Esophagus muscularis mucosa (tissue), 4 donors: ENCODE results near the gene DR1. TPM values are rescaled to one million over a fixed set of nuclear protein-coding genes. Genes with fewer than 3 reads are reported as not detected.

Experiments
- DNase-seq: peaks from one replicate; pipeline ENCODE4 v3.0.0-alpha.2; 2017; ENCODE audit errors: extremely low spot score
- H3K27ac ChIP-seq, 4 donors: fragments of 200-600 bp; sonication (generic); replicated peaks in 1 of 4; 1 replicate in 3 of 4; 2 replicates in 1 of 4; pipeline ENCODE4 v1.5.1; 2016 to 2019; ENCODE audit warnings: mild to moderate bottlenecking in 1 of 4
- H3K27me3 ChIP-seq, 4 donors: fragments of 200-600 bp; sonication (generic); one replicate each; pipeline versions ENCODE4 v1.5.1 to v1.6.0; 2016 to 2019
- H3K36me3 ChIP-seq, 4 donors: fragments of 200-600 bp; sonication (generic); one replicate each; pipeline ENCODE4 v1.5.1; 2016 to 2019
- H3K4me1 ChIP-seq, 4 donors: fragments of 200-600 bp; sonication (generic); one replicate each; pipeline ENCODE4 v1.5.1; 2016 to 2019
- H3K4me3 ChIP-seq, 4 donors: fragments of 200-600 bp; sonication (generic); 1 replicate in 2 of 4; 2 replicates in 2 of 4; pipeline ENCODE4 v1.5.1; 2016 to 2019; ENCODE audit warnings: mild to moderate bottlenecking in 4 of 4, moderate library complexity in 1 of 4
- H3K9me3 ChIP-seq, 4 donors: fragments of 200-600 bp; sonication (generic); 1 replicate in 3 of 4; 2 replicates in 1 of 4; pipeline ENCODE4 v1.5.1; 2016 to 2019
- CTCF ChIP-seq, 3 experiments: fragments of 200-600 bp in 2 of 3; fragments of 450-650 bp in 1 of 3; sonication (generic) in 2 of 3; IDR thresholded peaks; one replicate each; pipeline ENCODE4 v1.5.1; 2017 to 2019; ENCODE audit warnings: antibody characterized with exemption in 3 of 3, mild to moderate bottlenecking in 2 of 3, moderate library complexity in 1 of 3
- EP300 ChIP-seq: sonication (generic); formaldehyde crosslinking; IDR thresholded peaks from one replicate; pipeline ENCODE4 v1.6.1; 2017; ENCODE audit warnings: antibody characterized with exemption
- POLR2A ChIP-seq: fragments of 450-650 bp; IDR thresholded peaks from one replicate; pipeline ENCODE4 v1.6.1; 2017; ENCODE audit warnings: antibody characterized with exemption, moderate library complexity, mild to moderate bottlenecking, low read depth
- POLR2AphosphoS5 ChIP-seq, 2 donors: sonication (generic); formaldehyde crosslinking; IDR thresholded peaks; one replicate each; pipeline ENCODE4 v1.6.1; 2017; ENCODE audit warnings: antibody characterized with exemption in 2 of 2
- WGBS: methylation state at CpG from one replicate; pipeline ENCODE4 v1.1.5; 2018; 5-methylcytosine and 5-hydroxymethylcytosine counted together
- intact Hi-C: fragments of 100-400 bp; cut with DNase I; formaldehyde crosslinking; loops from one replicate; pipeline ENCODE4 v1.15.1; 2023
- total RNA-seq, 4 donors: library from RNA; depleted of rRNA; stranded (reverse); fragments of >200 nt; gene quantifications; one replicate each; pipeline versions ENCODE4 v1.1.0 to v1.2.1, GENCODE V29; 2016

The DR1 gene
- total RNA-seq, 4 donors from 2014 or later = 20.3 to 32.5 (median 27.5) TPM

- Histone ChIP-seq H3K4me1 (no peaks in the 10 kb centered on the region), H3K27ac (no peak overlapping the region), H3K4me3 (no peak overlapping the region), H3K27me3 (no peaks in the 10 kb centered on the region), H3K36me3 (peaks cover 0 to 14% (median 0%) of the 10 kb centered on the region in 4 donors), H3K9me3 (no peaks in the 10 kb centered on the region)
- DNase-seq = no peak
- no peak for TF ChIP-seq CTCF (IDR thresholded peaks at IDR 0.05)
- intact Hi-C loops = no loop called here
- WGBS = 93% methylated on average over 3 of the region's 3 CpGs
Observed at GRCh38 chr1:93322349-93322748, 23.4 kb upstream of the DR1 start.

GRCh38 chr1:93323185-93323820, 22.4 kb upstream of the DR1 start:
- intact Hi-C loops = no loop called here
- no peak for DNase-seq
- Histone ChIP-seq H3K9me3 (no peaks in the 10 kb centered on the region), H3K27ac (no peak overlapping the region), H3K4me3 (no peak overlapping the region), H3K27me3 (no peaks in the 10 kb centered on the region), H3K4me1 (no peaks in the 10 kb centered on the region), H3K36me3 (peaks cover 0 to 14% (median 0%) of the 10 kb centered on the region in 4 donors)
- TF ChIP-seq EP300 (no peak), POLR2AphosphoS5 (IDR thresholded peaks at IDR 0.05) (no peak), POLR2A (no peak), CTCF (IDR thresholded peaks at IDR 0.05) (no peak)
- 55% methylated on average over 3 of the region's 3 CpGs for WGBS

- DNase-seq = no peak
- no peak for TF ChIP-seq POLR2AphosphoS5 (IDR thresholded peaks at IDR 0.05)
- no peak for TF ChIP-seq EP300
- TF ChIP-seq CTCF (IDR thresholded peaks at IDR 0.05) = no peak
- TF ChIP-seq POLR2A = no peak
- H3K36me3 ChIP-seq = peaks cover 0 to 14% (median 0%) of the 10 kb centered on the region in 4 donors
- H3K4me1 ChIP-seq = peaks cover 0 to 11% (median 8%) of the 10 kb centered on the region in 4 donors
- no peak overlapping the region for H3K4me3 ChIP-seq
- no peaks in the 10 kb centered on the region for H3K27me3 ChIP-seq
- intact Hi-C loops = no loop called here
- WGBS = 81% methylated on average over 8 of the region's 8 CpGs
- H3K27ac ChIP-seq = no peak overlapping the region
- H3K9me3 ChIP-seq = no peaks in the 10 kb centered on the region
Observed at GRCh38 chr1:93324486-93325464, 20.9 kb upstream of the DR1 start.

GRCh38 chr1:93328809-93329760, 16.6 kb upstream of the DR1 start:
- no peak overlapping the region for H3K27ac ChIP-seq
- intact Hi-C loops = no loop called here
- H3K9me3 ChIP-seq = no peaks in the 10 kb centered on the region
- peaks cover 0 to 11% (median 8%) of the 10 kb centered on the region in 4 donors for H3K4me1 ChIP-seq
- no peaks in the 10 kb centered on the region for H3K27me3 ChIP-seq
- peaks cover 0 to 3% (median 0%) of the 10 kb centered on the region in 4 donors for H3K36me3 ChIP-seq
- WGBS = 39% methylated on average over 3 of the region's 3 CpGs
- TF ChIP-seq POLR2A = no peak
- TF ChIP-seq CTCF (IDR thresholded peaks at IDR 0.05) = no peak
- no peak for TF ChIP-seq EP300
- TF ChIP-seq POLR2AphosphoS5 (IDR thresholded peaks at IDR 0.05) = no peak
- H3K4me3 ChIP-seq = no peak overlapping the region
- DNase-seq = no peak
